GM04503 (cell line): Measurements from ENCODE around the gene CMTM5.
"Not testable (repeated sequence)": the region's sequence is repeated elsewhere in the genome, so short reads cannot be mapped to it uniquely, and the experiment has no call there.

ENCODE experiments used
- DNase-seq: peaks from one replicate; pipeline ENCODE4 v3.0.0-alpha.2; 2012; ENCODE audit warnings: low read depth

The CMTM5 gene

GRCh38 chr14:23399136-23399535, 22.3 kb downstream of the CMTM5 start:
- DNase-seq, result no peak

- DNase-seq, result no peak
Measured at GRCh38 chr14:23399591-23399990, 22.7 kb downstream of the CMTM5 start.

GRCh38 chr14:23400496-23401149, 23.8 kb downstream of the CMTM5 start:
- not testable (repeated sequence) for DNase-seq

- no peak for DNase-seq
Measured at GRCh38 chr14:23401291-23401690, 24.4 kb downstream of the CMTM5 start.

GRCh38 chr14:23402296-23403138, 25.7 kb downstream of the CMTM5 start:
- DNase-seq, result no peak

GRCh38 chr14:23403139-23403438, 26.2 kb downstream of the CMTM5 start:
- no peak for DNase-seq

GRCh38 chr14:23403908-23404307, 27.1 kb downstream of the CMTM5 start:
- DNase-seq, result no peak

GRCh38 chr14:23404331-23404900, 27.6 kb downstream of the CMTM5 start:
- DNase-seq, result no peak

GRCh38 chr14:23405096-23405495, 28.2 kb downstream of the CMTM5 start:
- no peak for DNase-seq

GRCh38 chr14:23405516-23406025, 28.7 kb downstream of the CMTM5 start:
- DNase-seq, result no peak

- DNase-seq, result no peak
Measured at GRCh38 chr14:23406244-23406643, 29.4 kb downstream of the CMTM5 start.

- no peak for DNase-seq
Measured at GRCh38 chr14:23406725-23407355, 30.0 kb downstream of the CMTM5 start.

GRCh38 chr14:23407516-23408306, 30.9 kb downstream of the CMTM5 start, which contains the start of gene MYH6:
MYH6 (minus strand) TSS chr14:23408273; CDS start chr14:23407223, 1,050 bp downstream.
- no peak for DNase-seq

- DNase-seq, result no peak
Measured at GRCh38 chr14:23408307-23408630, 31.4 kb downstream of the CMTM5 start.

- no peak for DNase-seq
Measured at GRCh38 chr14:23409475-23409874, 32.6 kb downstream of the CMTM5 start.

- no peak for DNase-seq
Measured at GRCh38 chr14:23409966-23410635, 33.3 kb downstream of the CMTM5 start.

GRCh38 chr14:23411563-23412525, 35.0 kb downstream of the CMTM5 start:
- no peak for DNase-seq

- DNase-seq, result no peak
Measured at GRCh38 chr14:23413681-23414080, 36.8 kb downstream of the CMTM5 start.

- DNase-seq, result no peak
Measured at GRCh38 chr14:23414254-23414653, 37.4 kb downstream of the CMTM5 start.
